Measurements from ENCODE around the gene DHTKD1.
"Not testable (repeated sequence)": the region's sequence is repeated elsewhere in the genome, so short reads cannot be mapped to it uniquely, and the experiment has no call there.

Gene DHTKD1

DNA sequence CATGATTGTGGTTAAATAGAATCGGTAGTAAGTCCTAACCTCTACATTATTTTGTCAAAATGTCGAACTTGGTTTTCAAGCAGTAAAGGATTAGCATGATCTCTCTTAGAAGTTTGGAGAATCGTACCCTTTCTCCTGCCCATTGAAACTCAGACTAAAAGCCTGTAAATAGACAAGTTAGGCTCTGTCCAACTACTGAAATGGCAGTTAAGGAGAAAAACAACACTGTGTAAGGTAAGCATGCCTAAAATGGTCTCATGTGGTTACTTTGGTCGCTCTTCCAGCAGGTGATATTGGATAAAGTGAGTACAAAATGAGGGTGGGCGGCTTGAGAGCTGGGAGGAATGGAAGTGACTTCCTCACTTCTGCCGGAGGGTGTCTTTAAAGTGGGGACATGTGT lies 85.8 kb downstream of the DHTKD1 start:
- no peak for FAIRE-seq

DNA sequence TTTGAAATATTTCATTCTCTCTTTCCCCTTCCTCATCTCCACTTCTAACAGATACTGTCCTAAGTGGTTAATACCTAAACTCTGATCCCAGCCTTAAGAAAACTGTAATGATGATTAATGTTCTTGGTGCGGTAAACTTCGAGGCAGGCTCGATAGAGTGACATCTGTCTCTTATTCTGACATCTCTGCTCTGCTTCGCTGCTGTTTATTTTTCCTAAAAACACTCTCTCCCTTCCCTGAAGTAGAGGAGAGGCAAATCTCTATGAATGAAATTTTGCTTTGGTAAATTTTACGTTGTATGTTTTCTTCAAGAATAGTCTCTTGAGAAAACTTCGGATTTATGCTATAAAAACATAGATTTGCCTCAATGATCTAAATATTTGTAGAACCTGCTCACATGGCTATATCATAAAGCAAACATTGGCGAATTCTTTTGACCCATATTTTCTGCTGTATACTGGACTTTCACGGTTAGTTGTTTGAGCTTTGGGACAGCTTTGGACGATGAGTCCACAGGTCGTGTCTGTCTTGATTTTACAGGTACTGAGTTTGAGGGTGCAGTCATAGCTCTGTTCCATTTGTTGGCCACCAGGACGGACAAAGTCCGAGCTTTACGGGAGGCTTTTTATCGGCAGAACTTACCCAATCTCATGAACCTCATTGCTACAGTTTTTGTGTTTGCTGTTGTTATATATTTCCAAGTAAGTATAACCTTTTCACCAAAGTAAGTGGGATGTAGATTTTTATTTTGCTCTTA lies 87.8 kb downstream of the DHTKD1 start:
- FAIRE-seq: no peak

GRCh38 chr10:12158111-12158510 lies 89.4 kb downstream of the DHTKD1 start:
- FAIRE-seq: no peak

- no peak for FAIRE-seq
Observed at GRCh38 chr10:12160664-12161063, 91.9 kb downstream of the DHTKD1 start.

GRCh38 chr10:12162927-12163326 lies 94.2 kb downstream of the DHTKD1 start:
- no peak for FAIRE-seq

- FAIRE-seq: no peak
Observed at GRCh38 chr10:12164085-12164484, 95.3 kb downstream of the DHTKD1 start.

- FAIRE-seq: no peak
Observed at GRCh38 chr10:12165036-12165435, 96.3 kb downstream of the DHTKD1 start.

DNA sequence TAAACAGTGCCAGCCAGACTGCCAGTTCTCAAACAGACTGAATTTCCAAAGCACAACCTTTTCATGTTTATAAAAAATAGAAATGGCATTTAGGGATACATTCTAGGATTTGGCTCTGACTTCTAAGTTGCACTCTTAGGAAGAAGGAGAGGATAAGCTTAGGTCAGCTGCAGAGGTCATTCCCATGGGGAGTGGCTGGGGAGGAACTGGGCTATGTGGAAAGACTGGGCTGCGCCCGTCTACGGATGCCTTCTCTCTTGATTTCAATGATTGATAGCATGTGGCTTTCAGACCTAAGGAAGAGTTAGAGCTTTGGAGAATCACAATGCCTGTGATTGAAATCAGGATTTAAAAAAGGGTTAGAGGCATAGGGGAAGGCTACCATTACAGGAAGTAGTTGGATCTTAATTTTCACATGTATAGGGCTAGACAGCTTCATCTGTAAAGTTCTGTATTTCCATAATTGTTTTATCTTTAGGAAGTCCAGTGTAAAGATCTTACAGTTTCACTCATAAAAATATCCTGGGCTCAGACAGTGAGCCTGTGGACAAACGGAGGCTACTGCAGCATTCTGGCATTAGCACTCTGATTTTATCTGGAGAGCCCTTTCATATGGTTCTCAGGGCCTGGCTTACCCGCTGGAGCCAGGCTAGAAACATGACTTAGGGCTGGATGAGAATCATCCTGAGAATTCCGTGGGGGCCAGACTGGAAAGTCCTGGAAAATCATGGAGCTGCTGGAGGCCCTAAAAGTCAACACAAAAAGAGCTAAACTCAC lies 97.4 kb downstream of the DHTKD1 start:
- FAIRE-seq: no peak

DNA sequence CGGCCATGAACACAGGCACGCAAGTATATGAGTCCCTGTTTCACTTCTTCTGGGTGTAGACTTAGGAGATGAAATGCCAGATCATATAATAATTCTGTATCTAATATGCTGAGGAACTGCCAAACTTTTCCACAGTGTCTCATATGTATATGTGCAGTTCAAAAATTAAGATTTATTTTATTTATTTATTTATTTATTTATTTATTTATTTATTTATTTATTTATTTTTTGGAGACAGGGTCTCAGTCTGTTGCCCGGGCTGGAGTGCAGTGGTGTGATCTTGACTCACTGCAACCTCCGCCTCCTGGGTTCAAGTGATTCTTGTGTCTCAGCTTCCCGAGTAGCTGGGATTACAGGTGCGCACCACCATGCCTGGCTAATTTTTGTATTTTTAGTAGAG lies 102.8 kb downstream of the DHTKD1 start:
- not testable (repeated sequence) for FAIRE-seq
